HepG2 (cell line): ENCODE data around the gene GLI3. TPM values are rescaled to one million over a fixed set of nuclear protein-coding genes. Genes with fewer than 3 reads are reported as not detected.

ENCODE experiments used
- AHR ChIP-seq: IDR thresholded peaks from 2 replicates; pipeline ENCODE4 v1.6.1; 2018; ENCODE audit warnings: missing genetic modification reagents, missing compliant biosample characterization
- ARID2 ChIP-seq: sonication (generic); formaldehyde crosslinking; IDR thresholded peaks from 2 replicates; pipeline ENCODE4 v1.8.1; 2022; ENCODE audit warnings: mild to moderate bottlenecking, missing genetic modification reagents, borderline replicate concordance
- DPF2 ChIP-seq: sonication (generic); formaldehyde crosslinking; IDR thresholded peaks from 2 replicates; pipeline ENCODE4 v1.4.0; 2020; ENCODE audit warnings: mild to moderate bottlenecking, low read depth, missing genetic modification reagents, borderline replicate concordance
- NR2F6 ChIP-seq, 2 experiments: IDR thresholded peaks; 2 replicates each; pipeline ENCODE4 v1.6.1; 2016; ENCODE audit warnings: antibody characterized with exemption in 1 of 2, mild to moderate bottlenecking in 1 of 2
- PAXIP1 ChIP-seq: sonication (generic); formaldehyde crosslinking; conservative IDR thresholded peaks from 2 replicates; pipeline ENCODE4 v1.4.0; 2020; ENCODE audit warnings: mild to moderate bottlenecking, missing genetic modification reagents, moderate library complexity
- SP4 ChIP-seq: sonication (generic); formaldehyde crosslinking; IDR thresholded peaks from 2 replicates; pipeline ENCODE4 v1.8.1; 2023; ENCODE audit warnings: mild to moderate bottlenecking, missing genetic modification reagents
- ZGPAT ChIP-seq: IDR thresholded peaks from 2 replicates; pipeline ENCODE4 v1.6.1; 2016; ENCODE audit warnings: mild to moderate bottlenecking
- ZNF383 ChIP-seq: sonication (generic); formaldehyde crosslinking; IDR thresholded peaks from 2 replicates; pipeline ENCODE4 v1.4.0; 2020; ENCODE audit warnings: missing genetic modification reagents, mild to moderate bottlenecking, borderline replicate concordance
- ZNF576 ChIP-seq: sonication (generic); formaldehyde crosslinking; IDR thresholded peaks from 2 replicates; pipeline ENCODE4 v1.4.0; 2020; ENCODE audit warnings: mild to moderate bottlenecking, missing genetic modification reagents
- polyA plus RNA-seq, 8 experiments: library from polyadenylated mRNA; depleted of rRNA in 3 of 8; stranded (reverse) in 7 of 8; unstranded in 1 of 8; fragments of >200 nt; fragmentation: Illumina TruSeq in 4 of 8; extraction: Trizol in 4 of 8; gene quantifications; 2 replicates each; pipeline versions ENCODE4 v1.2.1 to v1.2.3, GENCODE V29; 2011 to 2016; ENCODE audit warnings: low read depth in 4 of 8, missing spikeins in 1 of 8, mixed read lengths in 1 of 8; ENCODE audit not compliant: insufficient read depth in 1 of 8
- total RNA-seq, 5 experiments: library from RNA; depleted of rRNA; stranded (reverse); fragments of >200 nt; fragmentation: Illumina TruSeq; extraction: Trizol; gene quantifications; 2 replicates each; pipeline ENCODE4 v1.2.3, GENCODE V29; 2016; ENCODE audit warnings: low read depth in 1 of 5

Gene GLI3
- total and polyA plus RNA-seq, 2 of the 13 experiments (the other 11 are each of a cell fraction or from before 2014, with no cell fraction given), result not detected

- TF ChIP-seq PAXIP1 (CRISPR knock-in tag) (no peak), ZNF383 (no peak), ARID2 (CRISPR knock-in tag) (no peak), ZGPAT (CRISPR knock-in tag) (no peak), ZNF576 (CRISPR knock-in tag) (no peak), SP4 (no peak), NR2F6 (IDR thresholded peaks at IDR 0.05) (no peak), NR2F6 (CRISPR knock-in tag; IDR thresholded peaks at IDR 0.05) (no peak), AHR (CRISPR knock-in tag) (no peak), DPF2 (CRISPR knock-in tag) (no peak)
- TF ChIP-seq, all 625 proteins: peak for 0
These were observed 119.8 kb downstream of the GLI3 start (continued) for GRCh38 chr7:42117201-42117600.
